Skeletal muscle satellite cell (primary cell): Measurements from ENCODE around the gene CELSR1.

ENCODE experiments used
- H3K27me3 ChIP-seq: 2 replicates; pipeline ENCODE4 v1.7.0; 2013; ENCODE audit warnings: low read length; ENCODE audit not compliant: control insufficient read depth, insufficient read depth
- H3K36me3 ChIP-seq: 2 replicates; pipeline ENCODE4 v1.7.0; 2013; ENCODE audit warnings: mild to moderate bottlenecking, control low read depth, low read length; ENCODE audit not compliant: insufficient read depth
- H3K4me1 ChIP-seq: 2 replicates; pipeline ENCODE4 v1.7.0; 2013; ENCODE audit warnings: low read length; ENCODE audit not compliant: control insufficient read depth, insufficient read depth
- H3K4me2 ChIP-seq: 2 replicates; pipeline ENCODE4 v1.7.0; 2013; ENCODE audit warnings: mild to moderate bottlenecking, low read length
- H3K4me3 ChIP-seq: 2 replicates; pipeline ENCODE4 v1.7.0; 2013; ENCODE audit warnings: low read length
- H3K9ac ChIP-seq: 2 replicates; pipeline ENCODE4 v1.7.0; 2013; ENCODE audit warnings: mild to moderate bottlenecking, low read depth, low read length, moderate library complexity
- H3K9me3 ChIP-seq: replicated peaks from 2 replicates; pipeline ENCODE4 v1.7.0; 2013; ENCODE audit warnings: mild to moderate bottlenecking, control low read depth, low read length

The CELSR1 gene

DNA sequence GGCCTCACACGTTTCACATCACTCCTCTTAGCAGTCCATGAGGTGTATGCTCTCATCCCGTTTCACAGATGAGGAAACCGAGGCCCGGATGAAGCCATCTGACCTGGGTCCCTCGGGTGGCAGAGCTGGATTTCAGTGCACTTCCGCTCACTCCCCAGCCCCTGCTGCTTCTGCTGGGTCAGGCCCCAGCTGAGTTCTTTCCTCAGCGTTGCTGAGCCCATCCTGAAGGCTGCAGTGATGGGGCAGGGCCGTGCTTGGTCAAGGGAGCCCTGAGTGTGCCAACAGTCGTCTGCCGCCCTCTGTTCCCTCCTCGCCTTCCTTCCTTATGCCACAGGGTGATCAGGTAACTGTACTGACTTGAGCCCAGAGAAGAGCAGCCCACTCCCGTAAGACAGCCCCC lies 189.8 kb downstream of the CELSR1 start:
- no peaks in the 10 kb centered on the region for H3K9me3 ChIP-seq
- peaks cover 87% of the 10 kb centered on the region for H3K36me3 ChIP-seq
- no peak overlapping the region for H3K9ac ChIP-seq

DNA sequence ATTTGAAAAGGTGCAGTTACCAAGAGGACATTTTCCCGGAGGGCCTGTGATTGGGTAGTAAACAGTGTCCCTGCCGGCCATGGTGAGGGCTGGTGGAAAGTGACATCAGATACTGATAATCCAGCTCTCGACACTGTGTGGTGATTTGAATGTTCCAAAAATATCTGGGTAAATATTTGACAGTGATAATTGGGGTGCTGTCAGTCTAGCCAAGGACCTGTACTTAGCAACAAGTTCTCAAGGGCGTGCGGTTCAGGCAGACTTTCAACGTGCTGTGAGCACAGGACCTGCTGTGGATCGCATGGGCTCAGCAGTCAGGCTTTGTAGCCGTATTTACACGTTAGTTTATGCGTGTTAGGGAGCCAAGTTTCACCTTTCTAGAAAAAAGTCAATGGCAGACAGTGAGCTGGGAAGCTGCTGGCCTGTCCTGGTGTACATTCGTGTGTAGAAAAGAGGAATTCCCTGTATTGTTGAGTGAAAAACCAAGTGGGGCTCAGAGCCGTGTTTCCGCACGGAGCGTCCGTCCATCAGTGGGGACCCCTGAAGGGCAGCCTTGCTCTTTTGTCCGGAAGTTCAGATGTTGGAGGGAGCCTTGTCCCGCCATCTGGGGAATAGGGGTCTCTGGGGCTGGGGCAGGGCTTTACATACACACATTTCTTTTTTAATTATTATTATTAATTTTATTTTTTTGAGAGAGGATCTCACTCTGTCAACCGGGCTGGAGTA lies 190.6 kb downstream of the CELSR1 start:
- peaks cover 85% of the 10 kb centered on the region for H3K36me3 ChIP-seq
- H3K9me3 ChIP-seq = no peaks in the 10 kb centered on the region
- H3K9ac ChIP-seq = no peak overlapping the region
- no peaks in the 10 kb centered on the region for H3K4me1 ChIP-seq
- H3K27me3 ChIP-seq = no peaks in the 10 kb centered on the region
- no peak overlapping the region for H3K4me3 ChIP-seq
- H3K4me2 ChIP-seq = no peak overlapping the region

More for the DNA sequence above, 189.8 kb downstream of the CELSR1 start:
- no peak overlapping the region for H3K4me3 ChIP-seq
- H3K4me1 ChIP-seq = no peaks in the 10 kb centered on the region
- no peaks in the 10 kb centered on the region for H3K27me3 ChIP-seq
- H3K4me2 ChIP-seq = no peak overlapping the region

DNA sequence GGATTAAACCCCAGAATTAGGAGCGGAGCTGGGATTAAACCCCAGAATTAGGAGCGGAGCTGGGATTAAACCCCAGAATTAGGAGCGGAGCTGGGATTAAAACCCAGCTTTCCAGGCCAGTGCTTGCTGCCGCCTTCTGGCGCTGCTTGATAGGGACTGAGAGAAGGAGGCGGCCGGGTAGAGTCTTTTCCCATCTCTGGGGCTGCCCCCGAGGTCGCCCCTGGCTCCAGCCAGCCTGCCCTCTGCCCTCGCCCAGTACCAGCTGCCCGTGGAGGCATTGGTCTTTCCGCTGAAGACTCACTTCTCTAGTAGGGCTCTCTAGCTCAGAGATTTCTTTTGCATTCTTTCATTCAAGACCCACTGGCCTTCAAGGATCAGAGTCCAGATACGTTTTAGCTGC lies 196.7 kb downstream of the CELSR1 start:
- peaks cover 8% of the 10 kb centered on the region for H3K4me1 ChIP-seq
- H3K4me2 ChIP-seq = no peak overlapping the region
- H3K9me3 ChIP-seq = no peaks in the 10 kb centered on the region
- peaks cover 69% of the 10 kb centered on the region for H3K36me3 ChIP-seq
- no peak overlapping the region for H3K4me3 ChIP-seq
- H3K27me3 ChIP-seq = no peaks in the 10 kb centered on the region
- no peak overlapping the region for H3K9ac ChIP-seq

DNA sequence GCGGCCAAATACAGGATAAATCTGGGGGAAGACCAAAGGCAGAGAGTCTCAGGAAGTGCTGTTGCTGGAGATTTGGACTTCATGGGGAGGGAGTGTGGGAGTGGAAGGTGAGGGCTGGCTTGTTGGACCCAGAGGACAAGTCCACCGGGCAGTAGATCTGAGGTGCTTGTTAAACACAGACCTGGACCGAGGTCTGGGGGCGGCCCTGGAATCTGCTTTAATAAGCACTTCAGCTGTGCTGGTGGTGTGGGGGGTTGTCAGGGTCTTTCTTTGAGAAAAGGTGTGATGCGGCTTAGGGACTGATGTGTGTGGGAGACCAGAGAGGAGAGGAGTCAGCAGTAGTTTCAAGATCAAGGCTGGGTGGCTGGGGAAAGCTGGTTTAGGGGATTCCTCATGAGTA lies 197.5 kb downstream of the CELSR1 start:
- Histone ChIP-seq H3K36me3 (peaks cover 63% of the 10 kb centered on the region), H3K9ac (no peak overlapping the region), H3K9me3 (no peaks in the 10 kb centered on the region), H3K4me3 (no peak overlapping the region), H3K27me3 (no peaks in the 10 kb centered on the region), H3K4me2 (no peak overlapping the region), H3K4me1 (peaks cover 8% of the 10 kb centered on the region)

DNA sequence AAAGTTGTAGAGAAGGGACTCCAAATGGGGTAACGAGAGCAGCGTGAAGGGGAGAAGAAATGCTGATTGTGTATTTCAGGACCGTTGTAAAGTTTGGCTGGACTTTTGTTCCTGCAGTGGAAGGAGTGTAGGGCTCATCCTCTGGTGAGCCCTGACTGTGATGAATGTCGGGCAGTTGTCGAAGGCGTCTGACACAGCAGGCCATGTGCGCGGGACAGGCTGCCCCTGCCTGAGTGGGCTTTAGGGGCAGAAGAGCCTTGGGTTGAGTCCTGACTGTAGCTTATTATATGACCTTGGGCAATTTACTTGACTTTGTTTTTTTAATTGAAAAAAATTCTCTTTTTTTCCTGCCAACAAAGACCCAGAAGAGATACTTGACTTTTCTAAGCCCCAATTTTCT lies 198.8 kb downstream of the CELSR1 start:
- H3K27me3 ChIP-seq = no peaks in the 10 kb centered on the region
- no peak overlapping the region for H3K4me2 ChIP-seq
- H3K4me3 ChIP-seq = no peak overlapping the region
- peaks cover 8% of the 10 kb centered on the region for H3K4me1 ChIP-seq
- H3K9ac ChIP-seq = no peak overlapping the region
- H3K36me3 ChIP-seq = peaks cover 55% of the 10 kb centered on the region
- no peaks in the 10 kb centered on the region for H3K9me3 ChIP-seq

DNA sequence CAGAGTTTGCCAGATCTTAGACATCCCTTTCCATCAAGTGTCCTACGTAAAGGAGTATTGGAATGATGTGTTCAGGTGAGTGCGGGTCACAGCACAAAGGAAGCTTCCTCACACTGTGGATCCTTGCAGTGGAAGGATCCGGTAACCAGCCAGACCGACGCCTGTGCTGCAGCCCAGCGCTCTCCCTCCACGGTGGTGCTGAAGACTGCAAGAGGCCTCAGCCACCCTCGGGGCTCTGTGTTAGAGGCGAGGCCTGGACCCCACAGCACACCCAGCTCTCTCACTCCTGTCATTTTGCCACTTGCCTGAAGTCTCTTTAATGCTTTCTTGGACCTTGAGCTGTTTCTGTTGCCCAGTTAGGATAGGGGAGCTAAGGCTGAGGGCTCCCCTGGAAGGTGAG lies 199.6 kb downstream of the CELSR1 start:
- H3K9ac ChIP-seq = no peak overlapping the region
- H3K4me1 ChIP-seq = peaks cover 8% of the 10 kb centered on the region
- H3K36me3 ChIP-seq = peaks cover 48% of the 10 kb centered on the region
- H3K27me3 ChIP-seq = no peaks in the 10 kb centered on the region
- no peak overlapping the region for H3K4me3 ChIP-seq
- no peaks in the 10 kb centered on the region for H3K9me3 ChIP-seq
- no peak overlapping the region for H3K4me2 ChIP-seq

DNA sequence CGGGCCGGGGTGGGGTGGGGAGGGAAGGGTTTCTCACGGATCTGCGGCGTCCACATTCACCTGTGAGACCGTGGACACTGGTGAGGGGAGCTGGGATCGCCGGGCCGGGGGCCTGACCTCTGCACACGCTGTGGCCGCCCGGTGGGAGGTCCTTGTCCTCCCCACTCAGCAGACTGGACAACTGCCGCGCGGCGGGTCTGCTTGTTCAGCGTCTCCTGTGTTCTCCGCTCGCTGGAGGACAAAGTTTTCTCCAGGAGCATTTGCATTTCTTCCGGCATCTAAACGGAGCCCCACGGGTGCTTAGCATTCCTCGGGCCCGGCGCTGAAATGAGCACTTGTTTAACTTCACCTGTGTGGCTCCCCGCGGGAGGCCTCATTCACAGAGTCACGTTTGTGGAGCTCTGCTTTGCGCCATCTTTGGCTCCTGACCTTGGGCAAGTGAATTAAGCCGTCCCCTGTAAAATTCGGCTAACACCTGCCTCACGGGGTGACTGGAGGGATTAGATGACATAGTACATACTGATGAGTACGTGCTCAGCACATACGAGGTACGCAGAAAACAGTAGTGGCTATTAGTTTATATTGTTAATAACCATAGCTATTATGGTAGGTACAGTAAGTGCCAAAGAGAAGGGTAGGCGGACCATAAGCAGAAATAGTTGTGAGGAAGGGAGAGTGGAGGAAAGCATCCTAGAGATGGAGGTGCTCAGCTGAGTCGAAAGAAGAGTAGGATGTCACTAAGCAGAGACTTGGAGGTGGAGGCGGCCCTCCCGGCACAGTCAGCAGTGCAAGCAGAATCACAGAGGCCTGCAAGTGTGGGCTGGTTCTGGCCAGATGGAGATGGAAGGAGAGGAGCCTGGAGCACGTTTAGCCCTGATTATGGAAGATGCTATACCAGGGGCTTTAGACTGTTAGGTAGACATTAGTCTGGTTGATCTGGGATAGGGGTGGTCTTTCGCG lies 201.0 kb downstream of the CELSR1 start:
- H3K9ac ChIP-seq = peak overlapping the region; percentile 94
- peak overlapping the region; percentile 91 for H3K4me3 ChIP-seq
- no peaks in the 10 kb centered on the region for H3K9me3 ChIP-seq
- peaks cover 35% of the 10 kb centered on the region for H3K36me3 ChIP-seq
- H3K27me3 ChIP-seq = no peaks in the 10 kb centered on the region
- peaks cover 8% of the 10 kb centered on the region for H3K4me1 ChIP-seq
- peak overlapping the region; percentile 81 for H3K4me2 ChIP-seq

DNA sequence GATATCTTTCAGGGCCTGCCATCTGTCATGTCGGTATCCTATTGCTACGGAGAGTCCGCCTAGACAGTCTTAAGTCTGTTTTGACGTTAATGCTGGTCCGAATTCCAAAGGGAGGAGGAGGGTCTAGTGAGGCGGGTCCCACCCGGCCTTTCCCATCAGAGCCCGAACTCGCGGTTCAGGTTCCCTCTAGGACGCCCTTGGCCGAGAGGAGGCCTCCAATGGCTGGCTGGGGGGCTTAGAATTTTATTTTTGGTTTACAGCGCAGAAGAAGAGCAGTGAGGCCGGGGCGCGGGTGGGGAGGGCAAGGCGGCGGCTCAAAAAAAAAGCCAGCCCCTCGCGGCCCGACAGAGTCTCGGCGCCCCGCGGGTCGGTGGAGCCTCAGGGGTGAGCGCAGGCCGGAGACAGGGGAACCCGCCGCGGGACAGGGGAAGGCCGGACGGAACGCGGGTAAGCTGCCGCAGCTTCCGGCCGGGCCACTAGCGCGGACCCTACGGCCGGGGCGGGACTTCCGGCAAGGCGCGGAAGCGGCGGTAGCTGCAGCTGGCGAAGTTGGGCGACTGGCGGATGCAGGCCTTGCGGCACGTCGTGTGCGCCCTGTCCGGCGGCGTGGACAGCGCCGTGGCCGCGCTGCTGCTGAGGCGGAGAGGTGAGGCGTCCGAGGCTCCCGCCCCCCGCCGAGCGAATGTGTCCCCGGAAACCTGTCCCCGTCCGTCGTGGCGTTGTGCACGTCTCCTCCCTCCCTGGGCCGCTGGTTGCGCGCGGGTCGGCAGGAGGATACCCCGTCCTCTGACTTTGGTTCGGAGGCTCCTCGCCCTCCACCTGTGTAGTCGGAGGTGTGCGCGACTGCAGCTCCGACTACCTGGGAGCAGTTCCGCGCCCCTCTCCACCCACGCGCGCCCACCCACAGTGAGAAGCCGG lies 202.0 kb downstream of the CELSR1 start, which contains the start of gene TRMU:
TSS of gene TRMU (plus strand) at position 514 of the 918 bp plus-strand sequence. CDS start at position 565, 51 bp downstream.
- H3K4me1 ChIP-seq = peaks cover 8% of the 10 kb centered on the region
- H3K27me3 ChIP-seq = no peaks in the 10 kb centered on the region
- H3K4me3 ChIP-seq = peak within 1 kb of the TSS; percentile 91
- H3K36me3 ChIP-seq = peaks cover 27% of the 10 kb centered on the region
- peak within 1 kb of the TSS; percentile 81 for H3K4me2 ChIP-seq
- peak within 1 kb of the TSS; percentile 94 for H3K9ac ChIP-seq
- H3K9me3 ChIP-seq = no peaks in the 10 kb centered on the region

DNA sequence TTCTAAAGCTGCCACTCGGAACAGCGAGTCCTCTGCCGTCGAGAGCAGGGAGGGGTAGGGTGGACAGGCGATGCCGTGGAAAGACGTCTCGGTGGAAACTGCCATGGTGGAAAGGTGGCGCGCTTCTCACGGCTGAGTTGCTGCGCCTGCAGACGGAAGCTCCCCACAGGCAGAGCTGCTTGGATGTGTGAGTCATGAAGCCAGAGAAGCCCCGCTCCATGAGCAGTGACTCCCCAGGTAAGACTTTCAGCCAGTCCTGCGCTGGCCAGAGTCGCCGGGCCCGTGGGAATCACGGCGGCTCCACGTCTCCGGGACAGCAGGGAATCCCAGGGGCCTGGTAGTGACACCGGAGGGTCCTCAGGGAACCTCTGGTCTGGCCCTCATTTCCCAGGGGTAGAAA lies 205.9 kb downstream of the CELSR1 start:
- Histone ChIP-seq H3K4me2 (no peak overlapping the region), H3K27me3 (no peaks in the 10 kb centered on the region), H3K4me3 (no peak overlapping the region), H3K4me1 (peaks cover under 1% of the 10 kb centered on the region), H3K9me3 (no peaks in the 10 kb centered on the region), H3K9ac (no peak overlapping the region), H3K36me3 (peaks cover 24% of the 10 kb centered on the region)

DNA sequence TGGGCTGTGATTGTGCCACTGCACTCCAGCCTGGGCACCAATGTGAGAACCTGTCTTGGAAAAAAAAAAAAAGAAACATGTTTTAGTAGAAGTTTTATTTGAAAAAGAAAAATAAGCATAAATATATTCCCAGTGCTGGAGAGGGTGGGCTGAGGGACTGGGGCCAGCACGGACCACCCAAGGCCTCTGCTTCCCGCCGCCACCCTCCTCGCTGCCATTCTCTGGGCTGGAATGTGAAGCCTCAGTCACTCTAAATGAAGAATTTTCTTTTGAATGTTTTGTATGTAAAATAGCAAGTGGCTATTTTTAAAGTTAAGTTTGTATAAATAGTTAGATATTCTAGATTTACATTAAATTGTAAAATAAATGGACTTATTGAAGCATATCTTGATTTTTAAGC lies 207.0 kb downstream of the CELSR1 start:
- Histone ChIP-seq H3K9me3 (no peaks in the 10 kb centered on the region), H3K4me1 (no peaks in the 10 kb centered on the region), H3K36me3 (peaks cover 32% of the 10 kb centered on the region), H3K9ac (no peak overlapping the region), H3K4me3 (no peak overlapping the region), H3K27me3 (no peaks in the 10 kb centered on the region), H3K4me2 (no peak overlapping the region)

DNA sequence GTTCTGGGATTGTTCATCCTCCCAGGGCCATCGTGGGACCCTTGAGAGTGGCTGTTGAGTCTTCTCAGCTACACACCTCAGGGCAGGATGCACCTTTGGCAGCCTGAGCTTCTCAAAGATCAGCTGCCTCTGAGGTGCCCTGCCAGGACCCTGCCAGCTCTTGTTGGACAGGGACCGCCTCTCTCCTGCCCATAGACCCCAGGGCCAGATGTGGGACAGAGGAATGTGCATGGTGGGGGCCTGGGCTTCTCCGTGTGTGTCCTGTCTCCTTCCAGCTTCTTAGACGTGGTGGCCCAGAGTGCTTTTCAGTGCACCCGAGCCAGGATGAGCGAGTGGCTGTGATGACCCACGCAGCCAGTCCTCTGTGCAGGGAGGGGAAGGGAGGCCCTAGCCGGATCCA lies 207.8 kb downstream of the CELSR1 start:
- H3K4me1 ChIP-seq = no peaks in the 10 kb centered on the region
- H3K36me3 ChIP-seq = peaks cover 37% of the 10 kb centered on the region
- no peak overlapping the region for H3K9ac ChIP-seq
- no peaks in the 10 kb centered on the region for H3K27me3 ChIP-seq
- no peak overlapping the region for H3K4me3 ChIP-seq
- no peaks in the 10 kb centered on the region for H3K9me3 ChIP-seq
- no peak overlapping the region for H3K4me2 ChIP-seq
